ENCODE data around the gene TRIM7. TPM values are rescaled to one million over a fixed set of nuclear protein-coding genes. Genes with fewer than 3 reads are reported as not detected.
"Not testable (repeated sequence)": the region's sequence is repeated elsewhere in the genome, so short reads cannot be mapped to it uniquely, and the experiment has no call there.

The TRIM7 gene
- total RNA-seq, 1 experiment from 2014 or later = 5.1 TPM

DNA sequence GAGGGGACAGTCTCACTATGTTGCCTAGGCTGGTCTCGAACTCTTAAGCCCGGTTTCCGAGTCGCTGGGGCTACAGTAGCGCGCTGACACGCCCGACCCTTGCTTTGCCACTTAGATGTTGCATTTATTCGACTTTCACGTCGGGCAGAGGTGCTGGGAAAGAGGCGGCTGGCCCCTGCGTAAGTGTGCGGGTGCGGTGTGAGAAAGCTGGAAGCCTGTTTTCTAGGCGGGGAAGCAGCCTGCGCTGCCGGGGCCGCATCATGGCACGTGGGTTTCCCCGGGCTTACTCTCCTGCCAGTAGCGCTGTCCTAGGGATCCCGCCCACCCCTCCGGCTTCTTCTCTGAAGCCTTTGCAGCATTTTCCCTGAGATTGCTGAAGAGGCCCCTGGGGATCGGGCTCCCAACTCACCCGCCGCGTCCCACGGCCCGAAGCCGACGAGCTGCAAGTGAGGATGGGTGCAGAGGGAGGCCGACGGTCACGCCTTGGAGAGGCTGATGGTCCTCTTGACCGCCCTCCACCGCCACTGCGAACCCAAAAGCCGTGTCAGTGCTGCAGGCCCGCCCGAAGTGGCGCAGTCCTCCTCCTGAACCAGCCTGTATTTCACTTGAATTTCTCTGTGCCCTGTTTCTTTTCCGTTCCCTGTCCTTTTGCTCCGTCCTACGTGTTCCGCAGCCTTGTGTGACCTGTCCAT, 12.3 kb upstream of the TRIM7 start:
- in situ Hi-C loops (cut with HindIII; ENCODE audit: low sequenced_read_pairs) = no loop called here
- peak; percentile 62 for DNase-seq (ENCODE audit: low spot score)

DNA sequence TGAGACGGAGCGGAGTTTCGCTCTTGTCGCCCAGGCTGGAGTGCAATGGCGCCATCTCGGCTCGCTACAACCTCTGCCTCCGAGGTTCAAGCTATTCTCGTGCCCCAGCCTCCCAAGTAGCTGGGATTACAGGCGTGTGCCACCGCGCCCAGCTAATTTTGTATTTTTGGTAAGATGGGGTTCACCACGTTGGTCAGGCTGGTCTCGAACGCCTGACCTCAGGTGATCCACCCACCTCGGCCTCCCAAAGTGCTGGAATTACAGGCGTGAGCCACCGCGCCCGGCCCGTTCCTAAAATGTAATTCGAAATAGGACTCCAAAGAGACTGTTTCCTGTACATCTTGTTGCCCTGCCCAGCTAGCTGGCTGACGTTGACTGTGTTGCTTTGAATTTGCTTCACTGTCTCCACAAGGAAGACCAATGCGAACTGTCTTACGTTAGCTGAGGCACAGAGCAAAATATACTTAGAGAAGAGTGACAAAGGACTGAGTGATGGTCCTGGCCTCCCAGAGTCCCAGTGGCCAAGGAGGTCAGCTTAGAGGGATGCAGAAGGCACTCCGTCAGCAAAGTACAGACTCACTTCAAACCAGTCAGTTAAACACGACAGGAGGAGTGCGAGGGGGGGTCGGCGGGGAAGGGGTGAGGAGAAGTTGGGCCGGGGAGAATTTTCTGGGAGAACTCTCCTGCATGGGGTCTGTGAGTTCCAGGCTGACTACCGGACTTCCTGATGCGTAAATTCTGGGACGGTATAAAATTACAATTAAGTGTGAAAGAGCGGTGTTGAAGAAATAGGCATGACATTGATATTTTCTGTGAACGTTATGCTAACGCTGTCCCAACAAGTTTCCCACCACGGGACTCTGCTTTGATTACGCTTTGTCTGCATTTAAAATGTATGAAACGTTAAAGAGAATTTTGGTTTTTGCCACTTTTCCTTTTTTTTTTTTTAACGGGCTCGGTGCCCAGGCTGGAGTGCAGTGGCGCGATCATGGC, 11.3 kb upstream of the TRIM7 start:
- peak; percentile 51 for DNase-seq (ENCODE audit: low spot score)
- in situ Hi-C loops (cut with HindIII; ENCODE audit: low sequenced_read_pairs) = no loop called here

DNA sequence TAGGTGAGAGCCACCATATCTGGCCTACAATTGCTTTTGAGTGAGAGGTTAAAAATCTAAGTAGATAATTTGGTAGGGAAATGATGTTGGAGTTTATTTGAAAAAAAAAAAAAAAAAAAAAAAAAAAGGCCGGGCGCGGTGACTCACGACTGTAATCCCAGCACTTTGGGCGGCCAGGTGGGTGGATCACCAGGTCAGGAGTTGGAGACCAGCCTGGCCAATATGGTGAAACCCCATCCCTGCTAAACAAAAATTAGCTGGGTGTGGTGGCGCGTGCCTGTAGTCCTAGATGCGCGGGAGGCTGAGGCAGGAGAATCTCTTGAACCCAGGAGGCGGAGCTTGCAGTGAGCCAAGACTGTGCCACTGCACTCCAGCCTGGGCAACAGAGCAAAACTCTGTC, 9.3 kb upstream of the TRIM7 start:
- in situ Hi-C loops (cut with HindIII; ENCODE audit: low sequenced_read_pairs); DNase-seq (ENCODE audit: low spot score): not testable (repeated sequence)

DNA sequence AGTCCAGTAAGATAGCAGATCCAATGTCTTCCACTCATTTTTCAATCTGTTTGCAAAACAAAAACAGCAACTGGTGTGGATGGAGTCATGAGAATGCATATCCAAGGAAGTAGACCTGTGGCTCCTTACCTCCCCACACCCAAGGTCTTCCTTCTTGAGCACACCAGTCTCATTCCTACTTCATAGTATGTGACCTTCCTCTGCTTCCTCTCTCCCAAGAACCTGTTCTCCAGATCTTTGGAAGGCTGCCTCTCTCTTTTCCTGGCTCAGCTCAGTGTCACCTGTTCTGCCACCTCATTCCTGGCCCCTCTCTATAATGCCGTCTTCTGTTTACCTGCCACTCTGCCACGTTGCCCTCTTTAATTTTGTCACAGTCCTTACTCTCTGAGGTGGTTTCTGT, 7.9 kb upstream of the TRIM7 start:
- in situ Hi-C loops (cut with HindIII; ENCODE audit: low sequenced_read_pairs) = no loop called here
- no peak for DNase-seq (ENCODE audit: low spot score)

DNA sequence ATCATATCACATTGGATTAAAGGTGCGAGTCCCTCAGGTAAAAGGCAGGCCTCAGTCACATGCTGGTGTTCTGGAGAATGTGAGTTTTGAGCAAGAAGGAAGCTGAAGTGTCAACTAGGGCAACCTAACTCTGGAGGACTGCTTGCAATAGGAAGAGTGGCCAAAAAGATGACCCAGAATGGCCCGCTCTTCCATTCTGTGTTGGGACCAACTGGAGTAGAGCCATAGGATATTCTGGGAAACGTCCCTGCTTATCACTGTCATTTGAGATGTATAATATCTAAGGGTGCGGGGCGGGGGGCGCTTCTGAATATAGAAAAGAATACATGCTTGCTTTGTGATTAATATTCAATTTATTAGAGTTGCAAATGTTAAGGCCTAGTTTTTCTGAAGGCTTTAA, 7.1 kb upstream of the TRIM7 start:
- in situ Hi-C loops (cut with HindIII; ENCODE audit: low sequenced_read_pairs) = no loop called here

DNA sequence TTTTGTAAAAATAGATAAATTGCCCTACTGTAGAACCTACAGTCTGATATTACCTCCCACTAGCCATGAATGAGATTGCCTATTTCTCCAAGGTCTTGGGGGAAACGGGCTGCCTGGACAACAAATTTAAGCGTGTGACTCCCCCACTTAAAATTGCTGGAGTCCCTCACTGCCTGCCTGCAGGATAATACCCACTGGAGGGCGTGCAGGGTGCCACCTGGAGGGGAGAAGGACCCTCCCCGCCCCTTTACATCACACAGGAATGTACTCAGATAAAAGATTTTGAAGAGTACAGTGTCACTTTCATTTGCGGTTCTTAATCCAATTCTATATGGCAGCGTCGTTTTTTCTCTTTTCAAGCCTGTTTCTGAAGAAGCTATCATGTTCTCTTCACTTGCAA, 6.2 kb upstream of the TRIM7 start:
- no peak for DNase-seq (ENCODE audit: low spot score)
- in situ Hi-C loops (cut with HindIII; ENCODE audit: low sequenced_read_pairs) = no loop called here

More for the DNA sequence above, 7.1 kb upstream of the TRIM7 start:
- DNase-seq (ENCODE audit: low spot score) = no peak

DNA sequence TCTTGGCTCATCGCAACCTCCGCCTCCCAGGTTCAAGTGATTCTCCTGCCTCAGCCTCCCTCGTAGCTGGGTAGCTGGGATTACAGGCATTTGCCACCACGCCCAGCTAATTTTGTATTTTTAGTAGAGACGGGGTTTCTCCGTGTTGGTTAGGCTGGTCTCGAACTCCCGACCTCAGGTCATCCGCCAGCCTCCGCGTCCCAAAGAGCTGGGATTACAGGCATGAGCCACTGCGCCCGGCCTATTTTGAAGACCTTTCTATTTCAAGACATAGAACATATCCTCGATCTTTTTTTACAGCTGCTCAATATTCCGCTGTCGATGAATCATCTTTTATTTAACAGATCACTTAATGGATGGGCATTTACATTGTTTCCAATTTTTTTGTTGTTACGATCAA, 5.7 kb upstream of the TRIM7 start:
- DNase-seq (ENCODE audit: low spot score); in situ Hi-C loops (cut with HindIII; ENCODE audit: low sequenced_read_pairs): not testable (repeated sequence)

DNA sequence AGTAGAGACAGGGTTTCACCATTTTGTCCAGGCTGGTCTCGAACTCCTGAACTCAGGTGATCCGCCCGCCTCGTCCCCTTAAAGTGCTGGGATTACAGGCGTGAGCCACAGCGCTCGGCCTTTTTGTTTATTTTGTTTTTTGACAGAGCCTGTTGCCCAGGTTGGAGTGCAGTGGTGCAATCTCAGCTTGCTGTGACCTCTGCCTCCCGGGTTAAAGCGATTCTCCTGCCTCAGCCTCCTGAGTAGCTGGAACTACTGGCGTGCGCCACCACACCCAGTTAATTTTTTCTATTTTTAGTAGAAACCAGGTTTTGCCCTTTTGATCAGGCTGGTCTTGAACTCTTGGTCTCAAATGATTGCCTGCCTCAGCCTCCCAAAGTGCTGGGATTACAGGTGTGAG, 5.2 kb upstream of the TRIM7 start:
- DNase-seq (ENCODE audit: low spot score) = not testable (repeated sequence)

DNA sequence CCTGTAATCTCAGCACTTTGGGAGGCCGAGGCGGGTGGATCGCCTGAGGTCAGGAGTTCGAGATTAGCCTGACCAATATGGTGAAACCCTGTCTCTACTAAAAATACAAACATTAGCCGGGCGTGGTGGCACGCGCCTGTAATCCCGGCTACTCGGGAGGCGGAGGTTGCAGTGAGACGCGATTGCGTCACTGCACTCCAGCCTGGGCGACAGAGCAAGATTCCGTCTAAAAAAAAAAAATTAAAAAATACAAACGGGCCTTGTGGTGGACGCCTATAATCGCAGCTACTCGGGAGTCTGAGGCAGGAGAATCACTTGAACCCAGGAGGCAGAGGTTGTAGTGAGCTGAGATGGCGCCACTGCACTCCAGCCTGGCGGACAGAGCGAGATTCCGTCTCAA, 4.0 kb upstream of the TRIM7 start:
- in situ Hi-C loops (cut with HindIII; ENCODE audit: low sequenced_read_pairs); DNase-seq (ENCODE audit: low spot score): not testable (repeated sequence)

More for the DNA sequence above, 5.2 kb upstream of the TRIM7 start:
- in situ Hi-C loops (cut with HindIII; ENCODE audit: low sequenced_read_pairs) = not testable (repeated sequence)

DNA sequence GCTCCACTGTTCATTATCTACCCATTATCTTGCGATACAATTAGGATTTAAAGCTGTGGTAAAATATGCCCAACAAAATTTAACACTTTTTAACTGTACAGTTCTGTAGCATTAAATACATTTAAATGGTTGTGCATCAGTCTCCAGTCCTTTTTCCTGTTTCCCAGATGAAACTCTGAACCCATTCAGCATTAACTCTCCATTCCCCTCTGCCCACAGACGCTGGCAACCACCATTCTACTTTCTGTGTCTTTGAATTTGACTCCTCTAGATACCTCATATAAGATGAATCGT, 2.9 kb upstream of the TRIM7 start:
- no peak for DNase-seq (ENCODE audit: low spot score)
- in situ Hi-C loops (cut with HindIII; ENCODE audit: low sequenced_read_pairs) = no loop called here

DNA sequence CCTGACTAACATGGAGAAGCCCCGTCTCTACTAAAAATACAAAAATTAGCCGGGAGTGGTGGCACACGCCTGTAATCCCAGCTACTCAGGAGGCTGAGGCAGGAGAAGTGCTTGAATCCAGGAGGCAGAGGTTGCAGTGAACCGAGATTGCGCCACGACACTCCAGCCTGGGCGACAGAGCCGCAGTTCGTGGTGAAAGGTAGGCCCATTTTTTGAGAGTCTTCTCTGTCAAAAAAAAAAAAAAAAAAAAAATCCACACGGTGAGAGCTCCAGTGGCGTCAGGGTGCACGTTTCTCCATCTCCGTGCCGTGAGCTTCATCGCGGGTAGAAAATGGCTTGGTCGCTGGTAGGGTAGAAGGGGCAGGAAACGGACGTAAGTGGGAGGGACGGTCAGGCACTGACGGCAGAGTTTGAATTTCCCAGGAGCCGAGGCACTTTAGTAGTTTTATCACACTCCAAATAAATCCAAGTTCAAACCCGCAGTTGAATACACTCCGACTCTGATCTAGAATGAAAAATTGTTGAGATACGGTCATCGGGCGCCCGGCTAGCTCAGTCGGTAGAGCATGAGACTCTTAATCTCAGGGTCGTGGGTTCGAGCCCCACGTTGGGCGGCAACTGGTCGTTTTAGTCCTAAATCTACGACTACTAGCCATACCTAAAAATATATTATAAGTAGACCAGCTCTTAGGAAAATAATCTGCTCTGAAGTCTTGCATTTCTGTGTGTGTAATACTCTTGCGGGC, 2.4 kb upstream of the TRIM7 start:
- peak; percentile 89 for DNase-seq (ENCODE audit: low spot score)
- in situ Hi-C loops (cut with HindIII; ENCODE audit: low sequenced_read_pairs) = no loop called here

DNA sequence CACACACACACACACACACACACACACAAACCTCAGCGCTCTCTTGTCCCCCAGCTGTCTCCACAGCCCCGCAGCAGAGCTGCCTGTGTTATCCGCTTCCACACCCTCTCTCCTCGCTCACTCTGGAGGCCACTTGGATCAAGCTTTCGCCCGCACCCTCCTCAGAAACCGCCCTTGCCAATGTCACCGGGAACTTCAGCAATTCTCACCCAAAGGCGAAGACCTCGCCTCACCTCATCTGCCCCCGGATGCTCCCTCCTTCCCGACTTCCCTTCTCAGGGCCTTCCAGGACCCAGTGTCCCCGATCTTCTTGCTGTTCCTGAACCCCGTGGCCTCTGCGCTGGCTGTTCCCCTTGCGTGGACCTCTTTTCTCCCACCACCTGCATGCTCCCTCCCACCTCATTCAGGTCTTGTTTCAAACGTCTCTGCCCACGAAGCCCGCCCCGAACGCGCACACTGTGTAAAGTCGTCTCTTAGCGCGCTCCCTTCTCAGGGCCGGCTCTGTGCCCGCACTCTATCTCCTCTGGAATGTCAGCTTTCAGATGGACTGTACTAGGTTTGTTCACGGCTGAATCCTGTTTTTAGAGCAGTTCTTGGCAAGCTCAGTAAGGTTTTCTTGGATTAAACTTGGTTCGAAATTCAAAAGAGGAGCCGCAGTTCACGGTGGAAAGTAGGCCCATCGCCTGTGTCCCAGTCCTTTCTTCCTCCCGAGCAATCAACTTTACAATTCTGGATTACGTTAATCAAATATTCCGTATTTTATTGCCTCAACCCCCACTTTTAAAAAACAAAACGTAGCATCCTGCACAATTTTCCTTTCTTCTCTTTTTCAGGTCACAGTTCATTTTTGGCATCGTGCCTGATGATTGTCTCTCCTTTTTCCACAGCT, 1.0 kb upstream of the TRIM7 start:
- in situ Hi-C loops (cut with HindIII; ENCODE audit: low sequenced_read_pairs) = no loop called here
- DNase-seq (ENCODE audit: low spot score) = peak; percentile 56

DNA sequence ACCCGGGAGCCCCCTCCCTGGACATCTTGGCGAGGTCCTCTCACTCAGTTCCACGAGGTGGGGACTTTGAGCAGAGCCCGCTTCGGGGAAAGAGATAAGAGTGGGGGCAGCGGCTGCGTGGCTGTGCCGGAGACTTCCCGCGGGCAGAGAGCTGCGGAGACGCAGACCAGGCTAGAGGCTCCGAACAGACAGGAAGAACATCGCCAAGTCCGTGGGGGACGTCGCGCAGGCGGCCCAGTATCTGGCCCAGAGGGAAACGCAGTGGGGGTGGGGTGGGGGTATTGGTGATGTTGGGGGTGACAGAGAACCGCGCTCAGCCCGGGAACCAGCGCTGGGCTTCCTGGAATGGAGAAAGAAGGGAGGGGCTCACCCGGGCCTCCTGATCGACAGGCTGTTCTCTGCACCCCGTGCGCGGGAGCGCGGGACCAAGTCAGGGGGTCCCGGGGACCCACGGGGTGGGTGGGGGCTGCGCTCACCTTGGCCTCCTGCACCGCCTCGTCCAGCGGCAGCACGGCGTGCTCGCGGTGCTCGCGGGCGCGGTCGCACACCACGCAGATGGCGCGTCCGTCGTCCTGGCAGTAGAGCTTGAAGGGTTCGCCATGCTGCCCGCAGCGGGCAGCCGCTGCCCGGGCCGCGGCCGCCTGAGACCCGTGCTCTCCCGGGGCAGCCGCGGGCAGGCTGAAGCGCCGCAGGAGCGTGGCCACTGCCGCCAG, 727 bp downstream of the TRIM7 start:
- in situ Hi-C loops (cut with HindIII; ENCODE audit: low sequenced_read_pairs) = no loop called here
- peak; percentile 47 for DNase-seq (ENCODE audit: low spot score)

DNA sequence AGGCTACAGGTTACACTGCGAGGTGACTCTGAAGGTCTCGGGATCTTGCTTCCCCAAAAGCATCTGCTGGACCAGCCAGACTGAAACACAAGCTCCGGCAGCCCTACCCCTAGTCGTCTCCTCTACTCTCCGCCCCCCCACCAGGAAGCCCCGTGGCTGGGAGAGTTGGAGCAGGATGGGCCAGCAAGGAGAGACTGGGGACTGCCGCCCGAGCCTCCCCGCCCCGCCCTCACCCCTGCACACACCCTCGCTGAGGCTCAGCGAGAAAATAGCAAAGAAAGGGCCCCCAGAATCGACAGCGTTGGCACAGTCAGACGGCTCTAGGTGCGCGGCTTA, 1.3 kb downstream of the TRIM7 start:
- DNase-seq (ENCODE audit: low spot score) = no peak
- in situ Hi-C loops (cut with HindIII; ENCODE audit: low sequenced_read_pairs) = no loop called here

DNA sequence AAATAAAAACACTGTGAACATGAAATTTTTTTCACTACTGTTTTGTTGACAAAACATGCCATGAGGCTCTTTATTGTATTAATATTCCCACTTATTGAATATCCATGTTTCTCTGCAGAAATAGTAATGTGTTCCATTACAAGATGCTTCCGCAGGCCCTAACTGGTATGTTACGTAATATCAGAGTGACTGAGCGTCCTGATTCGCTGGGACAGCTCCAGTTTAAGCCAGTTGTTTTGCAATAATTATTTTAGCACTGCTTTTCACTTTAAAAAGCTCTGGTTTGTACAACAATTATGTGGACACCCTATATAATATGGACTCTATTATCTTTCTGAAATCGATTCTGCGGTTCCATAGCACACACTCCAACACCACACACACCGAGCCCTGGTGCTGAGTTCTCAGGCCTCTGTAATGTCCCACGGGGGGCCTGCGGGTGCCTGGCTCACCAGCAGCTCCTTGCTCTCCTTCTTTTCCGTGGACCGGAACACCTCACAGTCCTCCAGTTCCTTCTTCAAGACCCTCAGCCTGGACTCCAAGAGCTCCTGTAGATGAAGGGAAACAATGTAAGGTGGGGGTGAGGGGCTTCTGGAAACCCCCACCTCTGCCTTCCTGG, 1.8 kb downstream of the TRIM7 start:
- in situ Hi-C loops (cut with HindIII; ENCODE audit: low sequenced_read_pairs) = no loop called here
- DNase-seq (ENCODE audit: low spot score) = no peak

DNA sequence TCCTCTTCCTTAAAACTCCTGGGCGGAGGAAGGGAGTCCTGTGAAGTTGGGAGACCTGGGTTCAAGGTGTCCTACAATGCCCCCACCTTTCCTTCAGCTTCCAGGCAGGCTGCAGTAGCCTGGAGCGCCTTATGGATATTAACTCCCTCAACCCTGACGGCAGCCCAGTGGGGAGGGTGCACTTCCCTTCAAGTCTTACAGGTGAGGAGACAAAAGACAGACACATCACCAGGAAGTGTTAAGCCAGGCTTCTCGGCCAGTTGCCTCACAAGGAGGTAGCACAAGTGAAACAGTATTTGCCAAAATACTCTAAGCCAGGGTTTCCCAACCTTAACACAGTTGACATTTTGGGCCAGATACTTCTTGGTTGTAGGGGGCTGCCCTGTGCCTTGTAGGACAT, 4.2 kb downstream of the TRIM7 start:
- in situ Hi-C loops (cut with HindIII; ENCODE audit: low sequenced_read_pairs) = no loop called here
- DNase-seq (ENCODE audit: low spot score) = no peak

DNA sequence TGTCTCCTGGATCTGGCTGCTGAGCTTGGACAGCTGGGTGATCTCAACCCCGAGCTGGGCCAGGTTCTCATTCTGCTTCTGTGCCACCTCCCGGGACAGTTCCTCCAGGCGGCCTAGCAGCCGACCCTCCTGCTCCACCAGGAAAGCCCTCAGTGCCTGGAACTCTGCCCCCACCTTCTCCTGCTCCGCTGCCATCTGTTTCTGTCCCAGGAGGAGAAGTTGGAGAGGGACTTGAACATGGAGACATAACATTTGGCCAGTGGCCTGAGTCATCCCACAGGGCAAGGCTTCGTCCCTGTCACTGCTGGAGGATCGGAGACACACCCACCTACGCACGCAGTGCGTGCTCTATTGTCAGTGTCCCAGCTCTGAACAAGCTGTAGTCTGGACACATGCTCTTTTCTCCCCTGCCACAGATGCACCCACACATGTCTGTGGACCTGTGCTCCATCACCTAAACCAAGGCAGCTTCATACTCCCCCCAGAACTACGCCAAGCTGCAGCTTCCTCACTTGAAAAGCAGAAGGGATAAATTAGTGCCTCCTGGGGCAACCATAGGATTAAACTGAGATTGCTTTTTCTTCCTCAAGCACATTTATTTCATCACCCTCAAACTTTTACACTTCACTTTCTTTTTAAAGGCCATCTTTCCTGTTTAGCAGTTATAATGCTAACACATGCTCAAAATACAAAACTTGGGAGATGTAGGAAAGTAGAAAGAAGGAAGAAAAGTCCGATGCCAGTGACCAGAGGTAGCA, 4.9 kb downstream of the TRIM7 start:
- in situ Hi-C loops (cut with HindIII; ENCODE audit: low sequenced_read_pairs) = no loop called here

More for the DNA sequence above, 4.9 kb downstream of the TRIM7 start:
- DNase-seq (ENCODE audit: low spot score) = no peak
